Liver (tissue), 9 donors: Measurements from ENCODE around the gene SETX. TPM values are rescaled to one million over a fixed set of nuclear protein-coding genes. Genes with fewer than 3 reads are reported as not detected.
A peak's percentile ranks its signal among the peaks of the same experiment; 100 is the strongest.

ENCODE experiments used
- DNase-seq: peaks from one replicate; pipeline ENCODE4 v3.0.0-alpha.2; 2017; ENCODE audit warnings: low spot score
- H3K27ac ChIP-seq, 2 donors: one replicate each; pipeline ENCODE4 v1.7.0; 2013; ENCODE audit warnings: inconsistent platforms in 2 of 2, low read length in 2 of 2, control low read depth in 1 of 2, low read depth in 1 of 2, mild to moderate bottlenecking in 1 of 2
- H3K27me3 ChIP-seq, 4 donors: one replicate each; pipeline versions ENCODE4 v1.6.1 to v1.7.0; 2013; ENCODE audit warnings: low read length in 3 of 4, inconsistent platforms in 1 of 4, mild to moderate bottlenecking in 1 of 4, moderate library complexity in 1 of 4; ENCODE audit not compliant: control insufficient read depth in 4 of 4, insufficient read depth in 4 of 4
- H3K36me3 ChIP-seq, 4 donors: one replicate each; pipeline versions ENCODE4 v1.6.1 to v1.7.0; 2013; ENCODE audit warnings: low read length in 3 of 4, mild to moderate bottlenecking in 3 of 4, low read depth in 1 of 4, moderate library complexity in 1 of 4; ENCODE audit not compliant: control insufficient read depth in 4 of 4, insufficient read depth in 3 of 4
- H3K4me1 ChIP-seq, 4 donors: one replicate each; pipeline versions ENCODE4 v1.6.1 to v1.7.0; 2013; ENCODE audit warnings: low read length in 3 of 4, mild to moderate bottlenecking in 3 of 4, moderate library complexity in 1 of 4; ENCODE audit not compliant: control insufficient read depth in 4 of 4, insufficient read depth in 4 of 4
- H3K4me3 ChIP-seq, 3 donors: one replicate each; pipeline versions ENCODE4 v1.6.1 to v1.7.0; 2013; ENCODE audit warnings: low read length in 3 of 3, control low read depth in 1 of 3, low read depth in 1 of 3, mild to moderate bottlenecking in 1 of 3
- H3K9ac ChIP-seq, 2 donors: one replicate each; pipeline ENCODE4 v1.7.0; 2013; ENCODE audit warnings: low read length in 2 of 2, mild to moderate bottlenecking in 2 of 2, moderate library complexity in 2 of 2, control low read depth in 1 of 2, low read depth in 1 of 2
- H3K9me3 ChIP-seq, 4 donors: one replicate each; pipeline versions ENCODE4 v1.6.1 to v1.7.0; 2013; ENCODE audit warnings: low read length in 3 of 4; ENCODE audit not compliant: control insufficient read depth in 4 of 4
- CTCF ChIP-seq: fragments of 150-350 bp; IDR thresholded peaks from 2 replicates; pipeline ENCODE4 v1.5.1; 2017; ENCODE audit warnings: improper control_type of control experiment, low read depth, low read length; ENCODE audit not compliant: missing input control
- HNF4A ChIP-seq, 2 donors: conservative IDR thresholded peaks; 2 replicates each; pipeline ENCODE4 v1.6.1; 2016; ENCODE audit warnings: antibody characterized with exemption in 2 of 2, mild to moderate bottlenecking in 2 of 2
- HNF4G ChIP-seq: IDR thresholded peaks from 2 replicates; pipeline ENCODE4 v1.6.1; 2016; ENCODE audit warnings: antibody characterized with exemption
- MAX ChIP-seq: IDR thresholded peaks from 2 replicates; pipeline ENCODE4 v1.6.1; 2016; ENCODE audit warnings: antibody characterized with exemption
- RAD21 ChIP-seq, 2 donors: IDR thresholded peaks; 2 replicates each; pipeline ENCODE4 v1.6.1; 2016; ENCODE audit warnings: antibody characterized with exemption in 2 of 2, mild to moderate bottlenecking in 2 of 2
- REST ChIP-seq: IDR thresholded peaks from 2 replicates; pipeline ENCODE4 v1.6.1; 2016; ENCODE audit warnings: antibody characterized with exemption, mild to moderate bottlenecking
- SP1 ChIP-seq: IDR thresholded peaks from 2 replicates; pipeline ENCODE4 v1.6.1; 2018; ENCODE audit warnings: antibody characterized with exemption, mild to moderate bottlenecking
- TAF1 ChIP-seq: conservative IDR thresholded peaks from 2 replicates; pipeline ENCODE4 v1.6.1; 2016; ENCODE audit warnings: antibody characterized with exemption, mild to moderate bottlenecking
- YY1 ChIP-seq: IDR thresholded peaks from 2 replicates; pipeline ENCODE4 v1.6.1; 2016; ENCODE audit warnings: antibody characterized with exemption, mild to moderate bottlenecking
- WGBS: extraction: QIAGEN DNeasy Blood & Tissue Kit; methylation state at CpG from one replicate; pipeline ENCODE4 v1.1.7; 2013; 5-methylcytosine and 5-hydroxymethylcytosine counted together
- polyA plus RNA-seq, 2 donors: library from polyadenylated mRNA; stranded (reverse) in 1 of 2; unstranded in 1 of 2; fragments of 200-250 nt in 1 of 2; fragments of >200 nt in 1 of 2; fragmentation: Nextera tagmentation in 1 of 2; extraction: Ambion mirVana in 1 of 2; gene quantifications; one replicate each; pipeline versions ENCODE4 v1.2.1 to v1.2.3, GENCODE V29; 2013 to 2015
- total RNA-seq, 2 donors: library from RNA; depleted of rRNA; stranded (reverse); fragments of >200 nt; gene quantifications; one replicate each; pipeline ENCODE4 v1.2.3, GENCODE V29; 2014
- donor health status: healthy.
- donor health status: healthy.
- donor health status: healthy.
- donor health status: healthy.
- donor health status: healthy.

SETX gene
- total and polyA plus RNA-seq, 4 donors: 8.6 to 60.2 (median 19.6) TPM

- TF ChIP-seq REST (no peak), MAX (no peak)
Measured at GRCh38 chr9:132236662-132237311, 118.0 kb downstream of the SETX start (continued).

GRCh38 chr9:132235894-132236661, 118.7 kb downstream of the SETX start:
- DNase-seq: peak; percentile 80
- Histone ChIP-seq H3K9ac (no peak overlapping the region), H3K9me3 (no peaks in the 10 kb centered on the region), H3K4me1 (peaks cover 0 to 4% (median 0%) of the 10 kb centered on the region in 4 donors), H3K27ac (no peak overlapping the region), H3K36me3 (no peaks in the 10 kb centered on the region), H3K4me3 (no peak overlapping the region), H3K27me3 (peaks cover 0 to 4% (median 1%) of the 10 kb centered on the region in 4 donors)
- WGBS: 46% methylated on average over 19 of the region's 19 CpGs
- TF ChIP-seq CTCF (peak; percentile 89), RAD21 (IDR thresholded peaks at IDR 0.05) (peak; percentile 91 to 95), SP1 (no peak), YY1 (no peak), HNF4G (no peak), MAX (no peak), HNF4A (conservative IDR thresholded peaks at IDR 0.05) (no peak)

GRCh38 chr9:132235125-132235524, 119.7 kb downstream of the SETX start:
- no peak for DNase-seq
- Histone ChIP-seq H3K9ac (no peak overlapping the region), H3K36me3 (no peaks in the 10 kb centered on the region), H3K4me1 (no peaks in the 10 kb centered on the region), H3K9me3 (no peaks in the 10 kb centered on the region), H3K27ac (no peak overlapping the region), H3K27me3 (peaks cover 0 to 4% (median 1%) of the 10 kb centered on the region in 4 donors), H3K4me3 (no peak overlapping the region)
- TF ChIP-seq SP1 (no peak), TAF1 (no peak), HNF4A (conservative IDR thresholded peaks at IDR 0.05) (no peak), CTCF (no peak), YY1 (no peak)
- 84% methylated on average over 9 of the region's 9 CpGs for WGBS
